Thyroid gland (tissue), 4 donors: Measurements from ENCODE around the gene KDR.

ENCODE experiments used
- POLR2A ChIP-seq, 2 donors: fragments of 450-650 bp; IDR thresholded peaks; one replicate each; pipeline ENCODE4 v1.6.1; 2017; ENCODE audit warnings: antibody characterized with exemption in 2 of 2, mild to moderate bottlenecking in 2 of 2, moderate library complexity in 1 of 2
- TF ChIP-seq, protein P1 (sequence below), 6 experiments: fragments of 200-600 bp in 3 of 6; fragments of 450-650 bp in 3 of 6; sonication (generic) in 3 of 6; IDR thresholded peaks; one replicate each; pipeline ENCODE4 v1.5.1; 2016 to 2019; ENCODE audit warnings: antibody characterized with exemption in 6 of 6, mild to moderate bottlenecking in 2 of 6, inconsistent platforms in 1 of 6, moderate library complexity in 1 of 6

DNA sequence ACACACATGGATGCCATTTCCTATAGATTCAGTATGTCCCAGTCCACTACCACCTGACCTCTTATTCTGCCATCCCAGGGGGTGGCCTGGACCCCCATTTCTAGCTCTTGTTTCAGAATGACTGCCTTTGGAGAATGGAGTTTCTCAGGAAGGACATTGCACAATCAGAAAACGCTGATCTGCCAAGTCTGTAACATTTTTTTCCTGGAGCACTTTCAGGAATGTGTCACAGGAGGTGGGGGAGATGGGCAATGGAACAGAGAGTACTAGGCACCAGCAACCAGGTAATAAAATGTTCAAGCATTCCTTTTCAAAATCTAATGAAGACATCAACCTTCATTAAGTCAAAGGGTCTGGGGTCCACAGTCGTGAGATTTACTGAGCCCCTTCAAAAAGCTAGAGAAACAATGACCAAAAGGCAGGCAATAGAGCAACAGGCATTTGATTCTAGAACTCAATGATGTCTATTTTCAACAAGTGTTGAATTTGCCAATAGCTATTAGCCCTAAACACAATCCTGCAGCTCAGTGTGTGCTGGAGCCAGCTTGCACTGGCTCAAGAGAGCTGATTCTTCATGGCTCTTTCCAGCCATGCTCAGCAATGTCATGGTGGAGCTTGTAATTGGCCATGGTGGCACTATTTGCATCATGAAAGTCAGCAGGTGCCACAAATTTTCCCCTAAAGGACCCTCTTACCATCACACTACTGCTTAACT, 87.1 kb downstream of the KDR start:
- TF ChIP-seq, protein P1, sequence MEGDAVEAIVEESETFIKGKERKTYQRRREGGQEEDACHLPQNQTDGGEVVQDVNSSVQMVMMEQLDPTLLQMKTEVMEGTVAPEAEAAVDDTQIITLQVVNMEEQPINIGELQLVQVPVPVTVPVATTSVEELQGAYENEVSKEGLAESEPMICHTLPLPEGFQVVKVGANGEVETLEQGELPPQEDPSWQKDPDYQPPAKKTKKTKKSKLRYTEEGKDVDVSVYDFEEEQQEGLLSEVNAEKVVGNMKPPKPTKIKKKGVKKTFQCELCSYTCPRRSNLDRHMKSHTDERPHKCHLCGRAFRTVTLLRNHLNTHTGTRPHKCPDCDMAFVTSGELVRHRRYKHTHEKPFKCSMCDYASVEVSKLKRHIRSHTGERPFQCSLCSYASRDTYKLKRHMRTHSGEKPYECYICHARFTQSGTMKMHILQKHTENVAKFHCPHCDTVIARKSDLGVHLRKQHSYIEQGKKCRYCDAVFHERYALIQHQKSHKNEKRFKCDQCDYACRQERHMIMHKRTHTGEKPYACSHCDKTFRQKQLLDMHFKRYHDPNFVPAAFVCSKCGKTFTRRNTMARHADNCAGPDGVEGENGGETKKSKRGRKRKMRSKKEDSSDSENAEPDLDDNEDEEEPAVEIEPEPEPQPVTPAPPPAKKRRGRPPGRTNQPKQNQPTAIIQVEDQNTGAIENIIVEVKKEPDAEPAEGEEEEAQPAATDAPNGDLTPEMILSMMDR (IDR thresholded peaks at IDR 0.05): no peak
- TF ChIP-seq POLR2A (IDR thresholded peaks at IDR 0.05): peak in 1 of 2 donors; percentile 23
